ENCODE results near the gene PCDHB1. TPM values are rescaled to one million over a fixed set of nuclear protein-coding genes. Genes with fewer than 3 reads are reported as not detected.

Gene PCDHB1
- not detected in 2 replicates for polyA plus RNA-seq (2011; rRNA removed)
- polyA plus RNA-seq (2012; cell fraction: cytosol; rRNA removed): not detected in 2 replicates
- polyA plus RNA-seq (2012; cell fraction: nucleus; rRNA removed): not detected in 2 replicates
- not detected in 3 replicates for polyA plus RNA-seq (2017; fragmentation: RNase III; extraction: RNeasy Plus Mini Kit Qiagen cat#74134 plus additional on column Dnase treatment)
- not detected in 2 replicates for polyA minus RNA-seq (2011; rRNA and poly(A)+ RNA removed)

DNA sequence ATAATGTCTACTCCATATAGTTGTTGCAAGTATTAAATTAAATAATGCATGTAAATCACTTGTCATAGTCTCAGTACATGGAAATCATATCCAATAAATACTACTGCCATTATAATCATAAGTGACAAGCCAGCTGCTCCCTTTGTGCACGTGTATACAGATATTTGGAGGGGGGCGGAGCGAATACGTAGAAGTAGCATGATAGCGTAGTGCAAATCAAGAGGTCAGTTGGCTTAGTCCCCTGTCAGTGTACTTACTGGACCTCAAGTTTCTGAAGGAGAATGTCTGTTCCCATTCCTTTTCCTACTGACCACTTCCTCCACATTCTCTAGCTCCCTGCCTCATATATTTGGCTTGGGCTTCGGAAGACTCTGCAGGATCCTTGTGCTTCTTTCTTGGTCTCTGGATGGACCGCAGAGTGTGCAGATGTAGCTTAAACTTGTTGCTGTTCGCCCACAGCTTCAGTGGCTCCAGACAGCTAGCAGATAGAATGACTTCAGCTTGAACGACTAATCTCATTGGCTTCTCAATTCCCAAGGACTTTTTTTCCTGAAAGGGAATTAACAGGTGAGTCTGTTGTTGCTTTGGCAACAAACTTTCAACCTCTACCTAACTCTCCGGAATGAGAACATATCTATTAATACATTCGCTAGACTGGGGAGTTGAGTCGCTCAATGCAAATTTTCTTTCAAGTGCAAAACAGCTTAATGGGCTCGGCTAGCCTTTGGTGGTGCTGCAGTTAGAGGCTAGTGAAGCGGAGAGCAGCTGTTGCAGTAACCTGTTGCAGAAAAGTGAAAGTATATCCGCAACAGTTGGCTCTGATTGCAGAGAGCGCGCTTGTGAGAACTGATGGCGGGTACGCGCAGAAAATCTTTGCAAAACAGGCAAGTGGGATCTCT, at the start of gene PCDHB1:
Gene PCDHB1 (plus strand): TSS at position 753 of the 899 bp plus-strand sequence. CDS start 97 bp downstream, at position 850.
- no peak for TF ChIP-seq RNF2 (IDR thresholded peaks at IDR 0.05; ENCODE audit: borderline replicate concordance, low read depth)
- TF ChIP-seq BHLHE40 (IDR thresholded peaks at IDR 0.05; ENCODE audit: low read depth, low read length): no peak
- TF ChIP-seq FOSL2 (IDR thresholded peaks at IDR 0.05): no peak
- no peak for TF ChIP-seq FOSL2 (CRISPR knock-in tag; IDR thresholded peaks at IDR 0.05)
- no peak for TF ChIP-seq RARB (CRISPR knock-in tag; IDR thresholded peaks at IDR 0.05)
- H3K4me1 ChIP-seq: no peaks in the 10 kb centered on the region
- peak within 1 kb of the TSS; percentile 70 for H3K4me2 ChIP-seq
- H3K9me3 ChIP-seq: 0 out of 3 replicates have a peak, but pooled peaks cover 7% of the 10 kb centered on the region
- 14% methylated on average over 20 of the region's 20 CpGs for WGBS (ENCODE audit: missing lambda C conversion rate)
- no peak for DNase-seq (ENCODE audit: low read depth in 1 of 2, low spot score in 1 of 2)
- peak in 1 of 2 experiments; percentile 46; a peak in 3 of 6 replicates for ATAC-seq
- POLR2A ChIA-PET: no interaction called here
- FAIRE-seq: no peak
- CTCF ChIA-PET: interaction anchor here (0.7 to 2.2 kb wide), 8 partner anchors 9 to 897 kb away, joined by 3 to 9 read pairs (median 4); partner anchors contain the start of genes PCDHA12 and PCDHA8
- no peak within 1 kb of the TSS for H3K27ac ChIP-seq
- peak within 1 kb of the TSS; percentile 42 for H3K4me3 ChIP-seq

GRCh38 chr5:141001446-141001843, 49.7 kb upstream of the PCDHB1 start:
- no peaks in the 10 kb centered on the region for H3K9me3 ChIP-seq
- peak in 1 of 2 experiments; percentile 79; a peak in 2 of 4 replicates for TF ChIP-seq CEBPB (IDR thresholded peaks at IDR 0.05)
- no peak for TF ChIP-seq POLR2A (IDR thresholded peaks at IDR 0.05; ENCODE audit: low read length)
- peak overlapping the region; percentile 47 for H3K4me3 ChIP-seq
- peak overlapping the region; percentile 76 to 79 for H3K27ac ChIP-seq
- WGBS (ENCODE audit: missing lambda C conversion rate): 24% methylated on average over 9 of the region's 9 CpGs
- FAIRE-seq (no peak), DNase-seq (ENCODE audit: low read depth in 1 of 2, low spot score in 1 of 2) (peak; percentile 47 to 67), ATAC-seq (peak; percentile 53 to 57; a peak in 4 of 6 replicates)
- H3K4me1 ChIP-seq: peaks cover 43% of the 10 kb centered on the region
- peak overlapping the region; percentile 79 for H3K4me2 ChIP-seq
- POLR2A ChIA-PET: interaction anchor here (1.7 kb wide), 1 partner anchor 35 kb away, joined by 5 read pairs; the partner anchor contains the start of gene PCDHAC2
- CTCF ChIA-PET: interaction anchor here (0.6 to 2.8 kb wide), 4 partner anchors 34 to 75 kb away, joined by 3 to 11 read pairs (median 5); partner anchors contain the start of gene PCDHAC1

GRCh38 chr5:141001844-141002604, 49.1 kb upstream of the PCDHB1 start:
- no peaks in the 10 kb centered on the region for H3K9me3 ChIP-seq
- TF ChIP-seq, protein P1, sequence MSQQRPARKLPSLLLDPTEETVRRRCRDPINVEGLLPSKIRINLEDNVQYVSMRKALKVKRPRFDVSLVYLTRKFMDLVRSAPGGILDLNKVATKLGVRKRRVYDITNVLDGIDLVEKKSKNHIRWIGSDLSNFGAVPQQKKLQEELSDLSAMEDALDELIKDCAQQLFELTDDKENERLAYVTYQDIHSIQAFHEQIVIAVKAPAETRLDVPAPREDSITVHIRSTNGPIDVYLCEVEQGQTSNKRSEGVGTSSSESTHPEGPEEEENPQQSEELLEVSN (IDR thresholded peaks at IDR 0.05; ENCODE audit: borderline replicate concordance, low read depth): no peak
- TF ChIP-seq, protein P2, sequence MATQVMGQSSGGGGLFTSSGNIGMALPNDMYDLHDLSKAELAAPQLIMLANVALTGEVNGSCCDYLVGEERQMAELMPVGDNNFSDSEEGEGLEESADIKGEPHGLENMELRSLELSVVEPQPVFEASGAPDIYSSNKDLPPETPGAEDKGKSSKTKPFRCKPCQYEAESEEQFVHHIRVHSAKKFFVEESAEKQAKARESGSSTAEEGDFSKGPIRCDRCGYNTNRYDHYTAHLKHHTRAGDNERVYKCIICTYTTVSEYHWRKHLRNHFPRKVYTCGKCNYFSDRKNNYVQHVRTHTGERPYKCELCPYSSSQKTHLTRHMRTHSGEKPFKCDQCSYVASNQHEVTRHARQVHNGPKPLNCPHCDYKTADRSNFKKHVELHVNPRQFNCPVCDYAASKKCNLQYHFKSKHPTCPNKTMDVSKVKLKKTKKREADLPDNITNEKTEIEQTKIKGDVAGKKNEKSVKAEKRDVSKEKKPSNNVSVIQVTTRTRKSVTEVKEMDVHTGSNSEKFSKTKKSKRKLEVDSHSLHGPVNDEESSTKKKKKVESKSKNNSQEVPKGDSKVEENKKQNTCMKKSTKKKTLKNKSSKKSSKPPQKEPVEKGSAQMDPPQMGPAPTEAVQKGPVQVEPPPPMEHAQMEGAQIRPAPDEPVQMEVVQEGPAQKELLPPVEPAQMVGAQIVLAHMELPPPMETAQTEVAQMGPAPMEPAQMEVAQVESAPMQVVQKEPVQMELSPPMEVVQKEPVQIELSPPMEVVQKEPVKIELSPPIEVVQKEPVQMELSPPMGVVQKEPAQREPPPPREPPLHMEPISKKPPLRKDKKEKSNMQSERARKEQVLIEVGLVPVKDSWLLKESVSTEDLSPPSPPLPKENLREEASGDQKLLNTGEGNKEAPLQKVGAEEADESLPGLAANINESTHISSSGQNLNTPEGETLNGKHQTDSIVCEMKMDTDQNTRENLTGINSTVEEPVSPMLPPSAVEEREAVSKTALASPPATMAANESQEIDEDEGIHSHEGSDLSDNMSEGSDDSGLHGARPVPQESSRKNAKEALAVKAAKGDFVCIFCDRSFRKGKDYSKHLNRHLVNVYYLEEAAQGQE (IDR thresholded peaks at IDR 0.05): no peak
- TF ChIP-seq FOSB (CRISPR knock-in tag; IDR thresholded peaks at IDR 0.05) (no peak), CHD2 (IDR thresholded peaks at IDR 0.05; ENCODE audit: low read length, partially characterized antibody) (no peak), FOXS1 (CRISPR knock-in tag; IDR thresholded peaks at IDR 0.05) (no peak), RNF2 (IDR thresholded peaks at IDR 0.05; ENCODE audit: borderline replicate concordance, low read depth) (no peak), ZSCAN20 (CRISPR knock-in tag; IDR thresholded peaks at IDR 0.05) (no peak), TFCP2L1 (CRISPR knock-in tag; IDR thresholded peaks at IDR 0.05) (no peak)
- TF ChIP-seq, protein P3, sequence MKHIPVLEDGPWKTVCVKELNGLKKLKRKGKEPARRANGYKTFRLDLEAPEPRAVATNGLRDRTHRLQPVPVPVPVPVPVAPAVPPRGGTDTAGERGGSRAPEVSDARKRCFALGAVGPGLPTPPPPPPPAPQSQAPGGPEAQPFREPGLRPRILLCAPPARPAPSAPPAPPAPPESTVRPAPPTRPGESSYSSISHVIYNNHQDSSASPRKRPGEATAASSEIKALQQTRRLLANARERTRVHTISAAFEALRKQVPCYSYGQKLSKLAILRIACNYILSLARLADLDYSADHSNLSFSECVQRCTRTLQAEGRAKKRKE (CRISPR knock-in tag; IDR thresholded peaks at IDR 0.05; ENCODE audit: low read depth): no peak
- peak overlapping the region; percentile 76 to 79 for H3K27ac ChIP-seq
- H3K4me1 ChIP-seq: peaks cover 43% of the 10 kb centered on the region
- 28% methylated on average over 19 of the region's 19 CpGs for WGBS (ENCODE audit: missing lambda C conversion rate)
- peak; percentile 33 to 44 for DNase-seq (ENCODE audit: low read depth in 1 of 2, low spot score in 1 of 2)
- ChIA-PET POLR2A (interaction anchor here (1.7 kb wide), 1 partner anchor 35 kb away, joined by 5 read pairs; the partner anchor contains the start of gene PCDHAC2), CTCF (interaction anchor here (1.5 to 2.2 kb wide), 2 partner anchors 35 to 76 kb away, joined by 4 to 6 read pairs; partner anchors contain the start of gene PCDHAC1)
- H3K4me2 ChIP-seq: peak overlapping the region; percentile 79
- ATAC-seq: peak; percentile 49 to 69
- peak overlapping the region; percentile 47 for H3K4me3 ChIP-seq
- no peak for FAIRE-seq

All from A549 (cell line).